Fibroblast of mammary gland (primary cell): ENCODE data around the gene FAM222B.
"Not testable (repeated sequence)": the region's sequence is repeated elsewhere in the genome, so short reads cannot be mapped to it uniquely, and the experiment has no call there.

ENCODE experiments used
- DNase-seq: peaks from one replicate; pipeline ENCODE4 v3.0.0-alpha.2; 2010; ENCODE audit warnings: low read depth
- H3K4me3 ChIP-seq: 2 replicates; pipeline ENCODE4 v1.5.1; 2011; ENCODE audit warnings: low read depth, mild to moderate bottlenecking, low read length, moderate library complexity; ENCODE audit not compliant: control insufficient read depth
- TF ChIP-seq, protein P1 (sequence below): conservative IDR thresholded peaks from 2 replicates; pipeline ENCODE4 v1.5.1; 2011; ENCODE audit warnings: low read depth, low read length, inconsistent platforms; ENCODE audit not compliant: control insufficient read depth, insufficient read depth

The FAM222B gene

DNA sequence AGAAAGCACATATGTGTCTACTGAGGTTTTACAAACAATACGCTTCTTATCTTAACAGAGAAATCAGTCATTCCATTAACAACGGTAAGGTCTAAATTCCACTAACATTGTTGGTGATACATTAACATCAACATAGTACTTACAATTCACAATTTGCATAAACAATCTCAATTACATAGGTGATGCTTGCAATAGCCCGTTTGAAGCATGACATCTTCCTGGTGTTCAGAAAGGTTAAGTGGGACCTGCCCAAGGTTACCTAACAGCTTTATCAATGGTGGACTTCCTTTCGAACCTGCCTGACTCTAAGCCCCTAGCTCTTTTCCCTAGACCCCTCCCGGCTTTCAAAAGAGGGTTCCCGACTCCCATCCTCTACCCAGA, 699 bp downstream of the FAM222B start:
- DNase-seq, result no peak
- H3K4me3 ChIP-seq, result peak overlapping the region; percentile 96
- TF ChIP-seq, protein P1, sequence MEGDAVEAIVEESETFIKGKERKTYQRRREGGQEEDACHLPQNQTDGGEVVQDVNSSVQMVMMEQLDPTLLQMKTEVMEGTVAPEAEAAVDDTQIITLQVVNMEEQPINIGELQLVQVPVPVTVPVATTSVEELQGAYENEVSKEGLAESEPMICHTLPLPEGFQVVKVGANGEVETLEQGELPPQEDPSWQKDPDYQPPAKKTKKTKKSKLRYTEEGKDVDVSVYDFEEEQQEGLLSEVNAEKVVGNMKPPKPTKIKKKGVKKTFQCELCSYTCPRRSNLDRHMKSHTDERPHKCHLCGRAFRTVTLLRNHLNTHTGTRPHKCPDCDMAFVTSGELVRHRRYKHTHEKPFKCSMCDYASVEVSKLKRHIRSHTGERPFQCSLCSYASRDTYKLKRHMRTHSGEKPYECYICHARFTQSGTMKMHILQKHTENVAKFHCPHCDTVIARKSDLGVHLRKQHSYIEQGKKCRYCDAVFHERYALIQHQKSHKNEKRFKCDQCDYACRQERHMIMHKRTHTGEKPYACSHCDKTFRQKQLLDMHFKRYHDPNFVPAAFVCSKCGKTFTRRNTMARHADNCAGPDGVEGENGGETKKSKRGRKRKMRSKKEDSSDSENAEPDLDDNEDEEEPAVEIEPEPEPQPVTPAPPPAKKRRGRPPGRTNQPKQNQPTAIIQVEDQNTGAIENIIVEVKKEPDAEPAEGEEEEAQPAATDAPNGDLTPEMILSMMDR, result no peak

DNA sequence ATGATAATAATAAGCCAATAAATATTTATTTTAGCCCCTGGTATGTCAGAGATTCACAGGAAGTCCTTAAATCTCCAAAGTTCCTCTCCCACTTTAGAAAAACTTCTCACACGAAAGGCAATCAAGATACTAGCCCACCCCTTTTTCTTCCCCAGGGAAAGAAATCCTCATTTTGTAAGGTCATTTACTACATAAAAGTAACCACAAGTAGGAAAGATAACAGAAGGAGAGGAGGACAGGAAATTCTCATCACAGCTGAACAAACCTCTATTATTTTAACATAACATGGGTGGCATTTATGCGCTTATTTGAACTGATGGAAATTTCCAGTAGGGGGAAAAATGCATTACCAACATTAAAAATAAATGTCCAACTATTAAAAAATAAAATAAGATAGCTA, 3.4 kb downstream of the FAM222B start:
- H3K4me3 ChIP-seq, result no peak overlapping the region
- TF ChIP-seq, protein P1, result no peak
- no peak for DNase-seq

DNA sequence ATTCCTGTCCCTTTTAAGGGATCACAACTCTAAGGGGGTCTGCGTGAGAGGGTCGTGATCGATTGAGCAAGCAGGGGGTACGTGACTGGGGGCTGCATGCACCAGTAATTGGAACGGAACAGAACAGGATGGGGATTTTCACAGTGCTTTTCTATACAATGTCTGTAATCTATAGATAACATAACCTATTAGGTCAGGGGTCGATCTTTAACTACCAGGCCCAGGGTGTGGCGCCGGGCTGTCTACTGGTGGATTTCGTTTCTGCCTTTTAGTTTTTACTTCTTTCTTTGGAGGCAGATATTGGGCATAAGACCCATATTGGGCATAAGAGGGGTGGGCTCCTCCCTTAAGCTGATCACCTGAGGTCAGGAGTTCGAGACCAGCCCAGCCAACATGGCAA, 6.0 kb downstream of the FAM222B start:
- DNase-seq, result not testable (repeated sequence)

DNA sequence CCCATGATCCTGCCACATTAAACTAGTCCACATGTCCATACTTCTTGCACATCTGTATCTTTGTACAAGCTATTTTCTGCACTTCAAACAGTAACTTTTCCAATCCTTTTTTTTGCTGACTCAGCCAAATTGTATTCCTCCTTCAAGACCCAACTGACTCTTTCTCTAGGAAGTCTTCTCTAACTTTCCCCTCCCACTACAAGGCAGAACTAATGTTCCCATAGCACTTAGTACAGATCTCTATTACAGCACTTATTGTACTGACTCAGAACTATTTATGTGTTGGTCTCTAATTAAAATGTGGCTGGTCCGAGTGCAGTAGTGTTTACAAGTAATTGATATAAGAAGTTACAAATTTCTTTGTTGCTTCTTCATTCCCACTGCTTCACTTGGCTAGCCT, 8.2 kb downstream of the FAM222B start:
- DNase-seq, result no peak
- no peak overlapping the region for H3K4me3 ChIP-seq
- TF ChIP-seq, protein P1, result no peak

More for the DNA sequence above, 6.0 kb downstream of the FAM222B start:
- H3K4me3 ChIP-seq, result not testable (repeated sequence)

DNA sequence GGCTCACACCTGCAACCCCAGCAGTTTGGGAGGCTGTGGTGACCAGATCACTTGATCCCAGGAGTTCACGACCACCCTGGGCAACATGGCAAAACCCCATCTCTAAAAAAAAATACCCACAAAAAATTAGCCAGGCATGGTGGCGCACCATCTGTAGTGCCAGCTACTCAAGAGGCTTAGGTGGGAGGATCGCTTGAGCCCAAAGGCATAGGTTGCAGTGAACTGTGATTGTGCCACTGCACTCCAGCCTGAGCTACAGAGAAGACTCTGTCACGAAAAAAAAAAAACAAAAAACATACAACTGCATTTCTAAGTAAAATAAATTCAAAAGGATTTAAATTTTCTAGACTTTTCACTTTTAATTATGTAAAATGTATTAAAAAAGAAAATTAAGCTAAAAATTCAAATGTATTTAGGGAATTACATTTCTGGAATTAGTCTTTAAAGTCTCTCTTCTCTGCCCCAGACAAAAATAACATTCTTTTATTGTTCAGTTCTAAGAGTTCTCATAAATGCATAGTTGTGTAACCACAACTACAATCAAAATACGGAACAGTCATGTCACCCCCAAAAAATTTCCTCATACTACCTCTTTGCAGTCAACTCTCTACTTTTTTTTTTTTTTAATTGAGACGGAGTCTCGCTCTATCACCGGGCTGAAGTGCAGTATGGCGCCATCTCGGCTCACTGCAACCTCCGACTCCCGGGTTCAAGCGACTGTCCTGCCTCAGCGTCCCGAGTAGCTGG, 14.1 kb downstream of the FAM222B start:
- TF ChIP-seq, protein P1, result no peak
- no peak for DNase-seq
- H3K4me3 ChIP-seq, result no peak overlapping the region

DNA sequence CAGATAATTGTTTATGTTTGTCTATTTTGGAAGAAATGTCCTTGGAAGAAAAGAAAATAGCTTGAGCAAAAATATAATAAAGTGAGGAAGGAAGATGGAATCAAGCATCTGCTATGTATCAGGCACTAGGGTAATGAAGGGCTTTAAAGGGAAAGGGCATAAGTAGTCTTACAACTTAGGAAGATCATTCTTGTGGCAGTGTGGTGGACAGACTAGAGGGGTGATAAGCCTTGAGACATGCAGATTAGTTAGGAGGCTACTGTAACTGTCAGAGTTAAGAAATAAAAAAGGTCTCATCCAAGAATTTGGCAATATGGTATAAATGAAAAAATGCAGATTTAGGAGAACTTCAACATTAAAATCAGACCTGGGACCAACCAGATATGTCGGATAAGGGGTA, 14.9 kb downstream of the FAM222B start:
- no peak overlapping the region for H3K4me3 ChIP-seq
- DNase-seq, result no peak
- TF ChIP-seq, protein P1, result no peak

DNA sequence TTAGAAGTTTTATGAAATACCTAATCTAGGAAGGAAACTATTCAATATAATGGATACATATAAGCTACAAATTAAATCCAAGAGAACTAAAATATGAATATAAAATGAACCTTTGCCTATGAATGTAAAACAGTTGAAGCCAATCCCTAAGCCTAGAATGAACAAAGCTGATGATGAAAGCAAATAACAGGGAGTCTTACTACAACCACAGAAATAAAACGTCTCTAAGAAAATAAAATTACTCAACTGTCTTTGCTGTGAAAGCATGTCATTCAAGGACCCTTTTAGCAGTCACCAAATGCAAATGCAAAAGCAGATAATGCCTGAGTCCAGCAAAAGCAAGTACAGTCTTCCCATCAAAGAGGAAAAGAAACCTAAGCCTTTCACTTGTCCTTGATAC, 23.0 kb downstream of the FAM222B start:
- no peak overlapping the region for H3K4me3 ChIP-seq
- TF ChIP-seq, protein P1, result no peak
- DNase-seq, result no peak
